Choroid plexus epithelial cell (primary cell): ENCODE data around the gene CASP7.

Experiments
- DNase-seq: peaks from one replicate; pipeline ENCODE4 v3.0.0-alpha.2; 2010; ENCODE audit warnings: low read depth
- H3K4me3 ChIP-seq: 2 replicates; pipeline ENCODE4 v1.5.1; 2011; ENCODE audit warnings: low read depth, mild to moderate bottlenecking, control low read depth, low read length, moderate library complexity
- CTCF ChIP-seq: conservative IDR thresholded peaks from 2 replicates; pipeline ENCODE4 v1.5.1; 2011; ENCODE audit warnings: low read depth, mild to moderate bottlenecking, control low read depth, inconsistent platforms, low read length, moderate library complexity

CASP7 gene

GRCh38 chr10:113752553-113752952 is 72.8 kb downstream of the CASP7 start:
- no peak for TF ChIP-seq CTCF
- H3K4me3 ChIP-seq = no peak overlapping the region
- DNase-seq = no peak

- no peak for TF ChIP-seq CTCF
- H3K4me3 ChIP-seq = no peak overlapping the region
- no peak for DNase-seq
Observed at GRCh38 chr10:113753020-113753692, 73.4 kb downstream of the CASP7 start.

- no peak for TF ChIP-seq CTCF
- no peak overlapping the region for H3K4me3 ChIP-seq
- DNase-seq = no peak
Observed at GRCh38 chr10:113754125-113754524, 74.4 kb downstream of the CASP7 start.

- no peak for TF ChIP-seq CTCF
- H3K4me3 ChIP-seq = no peak overlapping the region
- no peak for DNase-seq
Observed at GRCh38 chr10:113754768-113755167, 75.1 kb downstream of the CASP7 start.

GRCh38 chr10:113756940-113757543 is 77.3 kb downstream of the CASP7 start:
- no peak for DNase-seq
- no peak overlapping the region for H3K4me3 ChIP-seq
- TF ChIP-seq CTCF = no peak

GRCh38 chr10:113762083-113762482 is 82.4 kb downstream of the CASP7 start:
- no peak for TF ChIP-seq CTCF

GRCh38 chr10:113764582-113764981 is 84.9 kb downstream of the CASP7 start:
- TF ChIP-seq CTCF = no peak
- no peak overlapping the region for H3K4me3 ChIP-seq

More at GRCh38 chr10:113762083-113762482, 82.4 kb downstream of the CASP7 start:
- H3K4me3 ChIP-seq = no peak overlapping the region
- DNase-seq = no peak

More at GRCh38 chr10:113764582-113764981, 84.9 kb downstream of the CASP7 start:
- DNase-seq = no peak
